ENCODE measurements around the gene SORCS2. TPM values are rescaled to one million over a fixed set of nuclear protein-coding genes. Genes with fewer than 3 reads are reported as not detected.

Gene SORCS2
- total and polyA plus RNA-seq, 2 of the 13 experiments (the other 11 are each of a cell fraction or from before 2014, with no cell fraction given): 0.82 to 1.0 TPM

- 0 out of 2 replicates have a peak, but pooled peaks cover 4% of the 10 kb centered on the region for H3K4me1 ChIP-seq (ENCODE audit: insufficient read depth, low read length)
- ChIA-PET CTCF (ENCODE audit: low intra/inter-chr PET ratio, low total read pairs) (no interaction called here), POLR2A (no interaction called here)
- in situ Hi-C loops (cut with HindIII; ENCODE audit: extremely low pct_ligation_motif_present, low pct_unique_long_range_greater_than_20kb): loop anchor here (10.0 kb wide), 1 partner anchor 527 kb away; the partner anchor contains the start of gene SORCS2
- intact Hi-C loops (cut with micrococcal nuclease; ENCODE audit: unreplicated experiment): no loop called here
- no peak overlapping the region for H3K4me3 ChIP-seq (replicated peaks in 1 of 3; ENCODE audit: insufficient read depth in 1 of 3, low read depth in 2 of 3, low read length in 3 of 3)
- FAIRE-seq (no peak), ATAC-seq (no peak), DNase-seq (ENCODE audit: low spot score) (no peak)
- no peaks in the 10 kb centered on the region for H3K36me3 ChIP-seq (replicated peaks in 1 of 2; ENCODE audit: control insufficient read depth in 1 of 2, insufficient read depth in 2 of 2, low read length in 2 of 2)
- TF ChIP-seq EZH2 (conservative IDR thresholded peaks at IDR 0.05; ENCODE audit: low read depth, low read length) (no peak), JUND (CRISPR knock-in tag; IDR thresholded peaks at IDR 0.05) (no peak), BRD4 (CRISPR knock-in tag; IDR thresholded peaks at IDR 0.05) (no peak), ZNF629 (CRISPR knock-in tag; conservative IDR thresholded peaks at IDR 0.05) (peak; percentile 43), RELA (CRISPR knock-in tag; IDR thresholded peaks at IDR 0.05) (no peak), ZNF672 (CRISPR knock-in tag; IDR thresholded peaks at IDR 0.05) (no peak), SRSF9 (IDR thresholded peaks at IDR 0.05; ENCODE audit: borderline replicate concordance, insufficient read depth, low read depth, low read length, poor library complexity, severe bottlenecking) (no peak), ZSCAN22 (CRISPR knock-in tag; IDR thresholded peaks at IDR 0.05) (no peak)
- TF ChIP-seq, protein P1, sequence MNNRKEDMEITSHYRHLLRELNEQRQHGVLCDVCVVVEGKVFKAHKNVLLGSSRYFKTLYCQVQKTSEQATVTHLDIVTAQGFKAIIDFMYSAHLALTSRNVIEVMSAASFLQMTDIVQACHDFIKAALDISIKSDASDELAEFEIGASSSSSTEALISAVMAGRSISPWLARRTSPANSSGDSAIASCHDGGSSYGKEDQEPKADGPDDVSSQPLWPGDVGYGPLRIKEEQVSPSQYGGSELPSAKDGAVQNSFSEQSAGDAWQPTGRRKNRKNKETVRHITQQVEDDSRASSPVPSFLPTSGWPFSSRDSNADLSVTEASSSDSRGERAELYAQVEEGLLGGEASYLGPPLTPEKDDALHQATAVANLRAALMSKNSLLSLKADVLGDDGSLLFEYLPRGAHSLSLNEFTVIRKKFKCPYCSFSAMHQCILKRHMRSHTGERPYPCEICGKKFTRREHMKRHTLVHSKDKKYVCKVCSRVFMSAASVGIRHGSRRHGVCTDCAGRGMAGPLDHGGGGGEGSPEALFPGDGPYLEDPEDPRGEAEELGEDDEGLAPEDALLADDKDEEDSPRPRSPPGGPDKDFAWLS (CRISPR knock-in tag; IDR thresholded peaks at IDR 0.05; ENCODE audit: borderline replicate concordance): no peak
- H3K79me2 ChIP-seq (ENCODE audit: insufficient read depth, low read length): no peaks in the 10 kb centered on the region
- H3K9ac ChIP-seq (ENCODE audit: insufficient read depth, low read depth, low read length): no peak overlapping the region
- H3K27ac ChIP-seq (ENCODE audit: extremely low read length, insufficient read depth, low read length): no peak overlapping the region
- no peaks in the 10 kb centered on the region for H3K9me3 ChIP-seq (ENCODE audit: low read length)
- H3K4me2 ChIP-seq (ENCODE audit: low read depth, low read length): no peak overlapping the region
- no peak overlapping the region for H2AFZ ChIP-seq (ENCODE audit: low read length)
- no TSS peak for BruUV-seq (replicated peaks)
- no peaks in the 10 kb centered on the region for H4K20me1 ChIP-seq (ENCODE audit: insufficient read depth, low read length)
- no peaks in the 10 kb centered on the region for H3K27me3 ChIP-seq (ENCODE audit: control insufficient read depth in 1 of 2, insufficient read depth in 2 of 2, low read length in 2 of 2)
- WGBS (ENCODE audit: low lambda C conversion rate): 77% methylated on average over 13 of the region's 13 CpGs
These were observed 529.7 kb downstream of the SORCS2 start for GRCh38 chr4:7721984-7722551.
